Esophagus squamous epithelium (tissue), 4 donors: ENCODE measurements around the gene KBTBD8.

Experiments used
- CTCF ChIP-seq, 6 experiments: fragments of 450-650 bp in 4 of 6; fragments of 200-600 bp in 2 of 6; sonication (generic) in 2 of 6; IDR thresholded peaks; one replicate each; pipeline ENCODE4 v1.5.1; 2016 to 2019; ENCODE audit warnings: antibody characterized with exemption in 6 of 6, mild to moderate bottlenecking in 4 of 6, moderate library complexity in 4 of 6
- POLR2A ChIP-seq, 4 donors: fragments of 450-650 bp; IDR thresholded peaks; one replicate each; pipeline ENCODE4 v1.6.1; 2017; ENCODE audit warnings: antibody characterized with exemption in 4 of 4, mild to moderate bottlenecking in 4 of 4, moderate library complexity in 3 of 4

GRCh38 chr3:66948838-66949237 is 49.3 kb upstream of the KBTBD8 start:
- no peak for TF ChIP-seq CTCF (IDR thresholded peaks at IDR 0.05)
- TF ChIP-seq POLR2A (IDR thresholded peaks at IDR 0.05), result no peak
